GM21528 (cell line): ENCODE data around the gene IFT57.

Source experiments
- ATAC-seq: cut with Tn5 transposase; IDR thresholded peaks from one replicate; pipeline ENCODE4 v1.9.1; 2021; ENCODE audit warnings: mild to moderate bottlenecking, moderate library complexity; ENCODE audit not compliant: unreplicated experiment, low FRiP score

Gene IFT57

GRCh38 chr3:108221393-108221792 lies 831 bp downstream of the IFT57 start:
- ATAC-seq, result no peak

GRCh38 chr3:108219336-108219735 lies 2.9 kb downstream of the IFT57 start:
- ATAC-seq, result no peak

- ATAC-seq, result no peak
These were observed 3.4 kb downstream of the IFT57 start for GRCh38 chr3:108218811-108219210.

- no peak for ATAC-seq
These were observed 6.4 kb downstream of the IFT57 start for GRCh38 chr3:108215871-108216270.

GRCh38 chr3:108209579-108209978 lies 12.6 kb downstream of the IFT57 start:
- peak; percentile 62 for ATAC-seq

- ATAC-seq, result peak; percentile 91
These were observed 13.4 kb downstream of the IFT57 start for GRCh38 chr3:108208831-108209230.

GRCh38 chr3:108202834-108203233 lies 19.4 kb downstream of the IFT57 start:
- ATAC-seq, result no peak

- ATAC-seq, result no peak
These were observed 20.1 kb downstream of the IFT57 start for GRCh38 chr3:108202080-108202479.

GRCh38 chr3:108201258-108201657 lies 21.0 kb downstream of the IFT57 start:
- ATAC-seq, result no peak

- ATAC-seq, result no peak
These were observed 21.6 kb downstream of the IFT57 start for GRCh38 chr3:108200578-108200977.

GRCh38 chr3:108200024-108200423 lies 22.2 kb downstream of the IFT57 start:
- no peak for ATAC-seq

GRCh38 chr3:108191394-108191793 lies 30.8 kb downstream of the IFT57 start:
- no peak for ATAC-seq

- no peak for ATAC-seq
These were observed 31.9 kb downstream of the IFT57 start for GRCh38 chr3:108190346-108190745.

GRCh38 chr3:108189440-108189839 lies 32.8 kb downstream of the IFT57 start:
- no peak for ATAC-seq

- no peak for ATAC-seq
These were observed 36.7 kb downstream of the IFT57 start for GRCh38 chr3:108185536-108185935.

GRCh38 chr3:108184824-108185223 lies 37.4 kb downstream of the IFT57 start:
- no peak for ATAC-seq

- ATAC-seq, result no peak
These were observed 38.3 kb downstream of the IFT57 start for GRCh38 chr3:108183971-108184370.

GRCh38 chr3:108183181-108183580 lies 39.0 kb downstream of the IFT57 start:
- no peak for ATAC-seq

GRCh38 chr3:108182339-108182738 lies 39.9 kb downstream of the IFT57 start:
- ATAC-seq, result no peak

GRCh38 chr3:108181172-108181571 lies 41.1 kb downstream of the IFT57 start:
- ATAC-seq, result no peak

GRCh38 chr3:108180194-108180593 lies 42.0 kb downstream of the IFT57 start:
- ATAC-seq, result no peak

GRCh38 chr3:108178676-108179075 lies 43.5 kb downstream of the IFT57 start:
- ATAC-seq, result no peak

- no peak for ATAC-seq
These were observed 44.7 kb downstream of the IFT57 start for GRCh38 chr3:108177536-108177935.
